GM13977 (cell line): Measurements from ENCODE around the gene PRIMPOL.

Experiments used
- DNase-seq: peaks from one replicate; pipeline ENCODE4 v3.0.0; 2012; ENCODE audit warnings: low spot score
- CTCF ChIP-seq: IDR thresholded peaks from 2 replicates; pipeline ENCODE4 v1.5.1; 2012; ENCODE audit warnings: mild to moderate bottlenecking, control low read depth; ENCODE audit not compliant: insufficient read depth; ENCODE audit errors: extremely low read depth, missing control alignments
- in situ Hi-C: fragments of 300-500 bp; cut with MboI; formaldehyde crosslinking; loops from one replicate; pipeline ENCODE4 v1.12.0; 2022; ENCODE audit warnings: low sequenced_read_pairs, low pct_unique_long_range_greater_than_20kb, mixed read lengths, inconsistent platforms; ENCODE audit not compliant: unreplicated experiment

PRIMPOL gene

GRCh38 chr4:184669251-184669650 lies 19.7 kb downstream of the PRIMPOL start:
- DNase-seq = no peak
- TF ChIP-seq CTCF = no peak
- in situ Hi-C loops = no loop called here

DNA sequence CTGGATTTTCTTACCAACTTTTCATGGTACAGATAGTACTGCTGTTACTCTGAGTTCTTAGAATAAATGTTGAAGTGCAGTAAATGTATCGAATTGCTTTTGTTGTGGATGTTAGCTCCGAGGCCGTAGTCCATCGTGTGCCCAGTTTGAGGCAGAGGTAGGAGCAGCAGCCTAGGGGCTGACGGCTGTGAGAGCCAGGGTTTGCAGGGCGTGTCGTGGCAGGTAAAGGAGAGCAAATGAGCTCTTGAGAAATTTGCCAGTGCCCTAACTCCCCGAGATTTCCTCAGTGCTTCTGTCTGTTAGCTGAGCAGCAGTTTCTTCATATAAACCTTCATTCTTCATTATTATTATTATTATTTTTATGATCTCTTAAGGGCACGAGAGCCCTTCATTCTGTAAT lies 21.6 kb downstream of the PRIMPOL start:
- no peak for DNase-seq
- in situ Hi-C loops = no loop called here
- no peak for TF ChIP-seq CTCF

GRCh38 chr4:184672741-184673140 lies 23.2 kb downstream of the PRIMPOL start:
- DNase-seq = no peak
- in situ Hi-C loops = no loop called here

GRCh38 chr4:184674011-184674410 lies 24.5 kb downstream of the PRIMPOL start:
- no peak for TF ChIP-seq CTCF
- DNase-seq = no peak
- in situ Hi-C loops = no loop called here

More at GRCh38 chr4:184672741-184673140, 23.2 kb downstream of the PRIMPOL start:
- no peak for TF ChIP-seq CTCF

DNA sequence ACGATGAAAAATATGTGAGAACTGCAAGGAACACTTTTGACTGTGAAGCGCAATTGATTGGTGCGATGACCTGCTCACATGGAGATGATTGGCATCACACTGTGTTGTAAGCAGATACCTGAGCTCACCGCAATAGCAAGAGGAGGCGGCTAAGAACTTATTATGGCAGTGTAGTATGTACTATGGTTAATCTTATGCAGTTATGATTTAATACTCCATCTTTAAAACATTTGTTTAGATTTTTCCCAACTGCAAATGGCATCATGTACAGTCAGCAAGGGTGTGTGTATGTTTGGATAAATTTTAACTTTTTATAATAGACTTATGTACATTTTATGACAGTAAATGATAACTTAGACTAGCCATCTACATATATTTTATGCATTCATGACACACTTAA lies 25.5 kb downstream of the PRIMPOL start:
- no peak for TF ChIP-seq CTCF
- in situ Hi-C loops = no loop called here

GRCh38 chr4:184675821-184676492 lies 26.4 kb downstream of the PRIMPOL start:
- no peak for DNase-seq
- TF ChIP-seq CTCF = no peak
- in situ Hi-C loops = no loop called here

More for the DNA sequence above, 25.5 kb downstream of the PRIMPOL start:
- no peak for DNase-seq
